GM21723 (cell line): ENCODE data around the gene HNRNPAB.

ENCODE experiments used
- ATAC-seq: cut with Tn5 transposase; IDR thresholded peaks from one replicate; pipeline ENCODE4 v1.9.1; 2021; ENCODE audit warnings: mild to moderate bottlenecking, moderate library complexity; ENCODE audit not compliant: unreplicated experiment

The HNRNPAB gene

DNA sequence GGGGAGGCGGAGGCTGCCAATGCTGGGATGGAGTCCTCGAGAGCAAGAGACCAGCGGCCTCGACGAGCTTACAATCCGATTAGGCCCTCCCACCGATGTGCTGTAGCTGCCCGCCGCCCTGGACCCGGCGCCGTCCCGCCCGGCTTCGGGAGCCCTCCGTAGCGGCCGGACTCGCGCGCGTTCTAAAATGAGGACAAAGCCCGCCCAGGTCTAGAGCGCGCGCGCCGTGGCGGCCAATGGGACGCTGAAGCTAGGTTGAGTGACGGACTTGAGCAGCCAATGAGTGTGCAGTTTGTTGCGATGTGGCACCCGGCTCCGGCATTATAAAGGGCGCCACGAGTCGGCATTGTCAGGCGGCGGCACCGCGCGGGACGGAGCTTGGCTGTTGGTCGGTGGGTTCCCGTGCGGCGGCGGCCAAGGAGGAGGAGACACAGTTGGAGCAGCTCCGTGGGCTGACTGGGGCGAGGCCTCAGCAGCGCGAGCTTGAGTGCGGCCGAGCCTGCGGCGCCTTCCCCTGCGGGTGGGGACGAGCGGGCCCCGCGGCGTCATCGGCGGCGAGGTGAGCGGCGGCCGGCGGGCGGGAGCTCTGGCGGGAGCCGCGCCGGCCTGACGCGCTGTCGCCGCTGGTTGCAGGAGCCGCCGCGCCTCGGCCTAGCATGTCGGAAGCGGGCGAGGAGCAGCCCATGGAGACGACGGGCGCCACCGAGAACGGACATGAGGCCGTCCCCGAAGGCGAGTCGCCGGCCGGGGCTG lies at the start of gene HNRNPAB:
HNRNPAB (plus strand) TSS at position 352 of the 753 bp plus-strand sequence; CDS start at position 657, 305 bp downstream.
- ATAC-seq: peak; percentile 78

DNA sequence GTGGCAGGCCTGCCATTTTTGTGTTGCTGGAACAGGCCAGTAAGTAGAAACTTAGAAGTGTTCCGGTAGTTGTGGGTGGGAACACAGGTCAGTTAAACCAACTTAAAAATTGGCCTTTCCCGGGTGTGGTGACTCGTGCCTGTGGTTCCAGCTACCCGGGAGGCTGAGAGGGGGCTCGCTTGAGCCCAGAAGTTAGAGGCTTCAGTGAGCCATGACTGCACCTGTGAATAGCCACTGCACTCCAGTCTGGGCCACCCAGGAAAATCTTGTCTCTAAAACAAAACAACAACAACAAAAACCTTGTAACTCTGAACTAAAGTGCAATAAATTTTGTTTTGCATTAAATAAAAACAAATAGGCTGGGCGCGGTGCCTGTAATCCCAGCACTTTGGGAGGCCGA lies 49.3 kb upstream of the HNRNPAB start:
- ATAC-seq: no peak

DNA sequence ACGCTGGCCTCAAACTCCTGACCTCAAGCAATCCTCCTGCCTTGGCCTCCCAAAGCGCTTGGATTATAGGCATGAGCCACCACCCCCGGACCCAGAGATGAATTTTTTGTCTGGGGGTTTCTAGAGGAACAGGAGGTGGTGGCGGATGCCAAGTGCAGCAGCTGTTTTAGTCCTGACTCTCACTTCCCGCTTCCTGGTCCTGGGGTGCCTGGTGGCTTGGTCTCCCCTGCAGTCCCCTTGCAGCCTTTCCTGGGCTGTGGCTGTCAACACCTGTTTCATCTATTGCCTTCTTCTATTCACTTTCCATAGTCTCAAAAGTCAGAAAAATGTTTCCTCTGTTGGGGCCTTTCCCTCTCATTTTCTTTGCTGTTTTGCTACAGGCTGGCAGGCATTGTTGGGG lies 44.2 kb upstream of the HNRNPAB start:
- ATAC-seq: no peak

DNA sequence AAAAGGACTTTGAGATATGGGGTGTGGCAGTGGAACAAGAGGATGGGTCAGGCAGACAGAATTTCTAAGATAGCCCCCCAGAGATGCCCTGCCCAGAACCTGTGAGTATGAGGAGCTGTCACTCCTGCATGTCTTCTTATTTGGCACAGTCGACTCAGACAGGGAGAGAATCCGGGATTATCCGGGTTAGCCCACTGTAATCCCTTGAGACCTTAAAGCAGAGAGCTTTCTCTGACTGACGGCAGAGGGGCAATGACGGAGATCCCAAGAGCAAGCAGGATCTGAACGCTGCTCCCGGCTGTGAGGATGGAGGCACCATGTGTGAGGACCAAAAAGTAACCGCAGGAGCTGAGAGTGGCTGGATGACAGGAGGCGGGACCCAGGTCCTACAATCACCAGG lies 41.9 kb upstream of the HNRNPAB start:
- no peak for ATAC-seq

DNA sequence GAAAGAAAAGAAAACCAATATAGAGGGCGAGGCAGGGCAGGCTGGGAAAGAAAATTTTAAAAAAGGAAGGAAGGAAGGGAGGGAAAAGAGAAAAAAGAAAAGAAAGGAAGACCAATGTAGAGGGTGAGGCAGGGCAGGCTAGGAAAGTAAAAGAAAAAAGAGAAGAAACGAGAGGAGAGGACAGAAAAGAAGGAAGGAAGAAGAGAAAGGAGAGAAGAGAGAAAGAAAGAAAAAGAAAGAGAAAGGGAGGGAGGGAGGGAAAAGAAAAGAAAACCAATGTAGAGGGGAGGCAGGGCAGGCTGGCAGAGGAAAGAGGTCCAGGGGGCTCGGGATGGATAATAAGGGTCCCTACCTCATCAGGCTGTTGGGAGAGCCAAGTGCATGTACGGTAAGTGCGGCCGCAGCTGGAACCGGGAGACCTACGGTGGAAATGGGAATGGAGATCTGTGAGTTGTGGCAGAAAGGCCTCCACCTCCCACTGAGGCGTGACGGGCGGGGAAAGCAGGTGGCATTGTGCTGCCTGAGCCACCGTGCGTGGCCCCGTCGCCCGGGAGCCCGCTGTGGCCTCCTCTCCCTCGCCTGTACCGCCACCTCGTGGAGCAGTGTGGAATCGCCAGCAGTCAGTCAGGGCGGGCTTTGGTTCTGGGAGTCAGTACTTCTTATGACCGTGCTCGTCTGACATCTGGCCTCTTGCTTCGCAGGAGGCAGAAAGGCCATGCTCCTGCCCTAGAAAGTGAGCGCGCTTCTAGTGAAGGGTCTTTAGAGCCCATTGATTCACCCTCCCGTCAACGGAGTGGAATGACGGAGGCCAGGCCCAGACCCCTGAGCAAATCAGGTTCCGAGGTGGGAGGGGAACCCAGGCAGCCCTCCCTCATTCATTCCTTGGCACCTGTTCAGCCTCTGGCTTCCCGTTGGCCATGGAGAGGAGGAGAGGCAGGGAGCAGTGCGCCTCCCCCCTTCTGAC lies 40.3 kb upstream of the HNRNPAB start:
- ATAC-seq: peak; percentile 93

DNA sequence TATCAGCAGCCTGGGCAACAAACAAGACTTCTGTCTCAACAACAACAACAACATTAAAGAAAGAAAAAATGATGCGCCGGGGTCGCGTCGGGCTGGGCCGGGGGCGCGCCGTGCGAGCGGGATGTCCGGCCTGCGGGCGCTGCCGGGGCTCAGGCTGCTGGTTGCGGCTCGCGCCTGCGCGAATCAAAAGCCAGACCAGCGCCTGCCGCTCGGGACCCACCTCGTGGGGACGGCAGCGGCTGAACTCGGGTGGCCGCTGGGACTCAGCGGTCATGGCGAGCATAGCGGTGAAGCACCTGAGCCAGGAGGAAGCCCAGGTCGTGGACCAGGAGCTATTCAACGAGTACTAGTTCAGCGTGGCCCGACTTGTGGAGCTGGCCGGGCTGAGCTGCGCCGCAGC lies 38.8 kb upstream of the HNRNPAB start:
- no peak for ATAC-seq

DNA sequence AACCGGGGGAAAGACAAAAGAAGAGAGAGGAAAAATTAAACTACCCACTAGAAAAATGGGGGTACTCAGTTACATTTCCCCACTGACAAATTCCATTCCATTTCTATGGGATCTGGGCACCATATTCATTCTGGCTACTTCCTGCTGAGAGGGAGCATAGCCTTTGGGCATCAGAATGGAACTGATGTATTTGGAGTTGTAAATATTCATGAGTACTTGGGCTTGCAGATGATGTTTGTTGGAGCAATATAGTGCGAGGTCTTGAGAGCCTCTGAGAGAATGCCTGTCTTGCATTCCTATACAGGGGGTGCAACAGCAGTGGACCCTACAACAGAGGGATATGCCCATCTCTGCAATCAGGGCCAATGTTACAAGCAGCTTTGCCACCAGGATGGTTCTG lies 33.9 kb upstream of the HNRNPAB start:
- ATAC-seq: no peak

DNA sequence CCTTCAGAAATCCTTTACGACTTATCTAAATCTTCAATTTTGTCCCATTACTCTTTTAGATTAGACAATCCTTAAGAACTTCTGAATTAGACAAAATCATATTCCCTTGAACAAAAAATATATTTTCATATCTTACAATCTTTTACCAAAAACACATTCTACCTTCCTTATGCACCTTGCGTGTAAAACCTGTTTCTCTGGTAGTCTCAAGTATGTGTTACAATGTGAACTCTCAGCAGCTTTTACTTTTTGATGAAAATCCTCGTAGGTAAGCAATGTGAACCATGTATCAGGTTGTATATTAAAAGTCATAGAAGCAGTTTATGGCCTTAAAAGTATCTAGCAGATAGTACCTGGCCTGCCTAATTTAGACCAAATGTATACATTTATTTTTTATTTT lies 29.9 kb upstream of the HNRNPAB start:
- no peak for ATAC-seq

DNA sequence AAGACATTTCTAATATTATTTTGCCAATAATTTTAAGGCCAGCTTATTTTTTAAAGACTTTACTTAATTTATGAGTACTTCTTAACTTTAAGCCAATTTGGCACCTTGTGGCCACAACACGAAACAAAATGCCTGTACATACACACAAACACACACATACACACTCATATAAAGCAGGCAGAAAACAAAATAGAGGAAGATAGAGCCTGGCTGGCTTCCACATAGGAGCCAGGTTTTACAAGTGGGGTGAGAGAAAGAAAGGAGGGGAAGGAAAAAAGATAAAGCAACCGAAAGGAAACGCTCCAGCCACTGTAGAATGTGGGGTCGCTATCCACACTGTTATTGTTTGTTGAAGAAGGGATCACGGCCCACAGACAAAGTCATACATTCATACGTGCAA lies 27.5 kb upstream of the HNRNPAB start:
- ATAC-seq: no peak

DNA sequence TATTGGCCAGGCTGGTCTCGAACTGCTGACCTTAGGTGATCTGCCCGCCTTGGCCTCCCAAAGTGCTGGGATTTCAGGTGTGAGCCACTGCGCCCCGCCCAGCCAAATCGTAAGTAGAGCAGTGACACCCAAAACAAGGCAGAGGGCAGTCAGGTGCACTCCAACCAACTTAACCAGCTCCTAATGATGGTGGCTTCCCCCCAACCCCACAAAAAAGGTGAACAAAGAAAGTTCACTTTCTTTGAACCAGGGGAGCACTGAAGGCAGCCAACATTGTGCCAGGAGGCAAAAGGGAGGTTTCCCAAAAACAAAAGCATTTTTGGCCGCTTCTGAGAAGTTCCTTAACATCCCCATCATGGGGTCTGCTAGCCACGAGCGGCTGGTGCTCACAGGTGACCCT lies 26.8 kb upstream of the HNRNPAB start:
- ATAC-seq: no peak

DNA sequence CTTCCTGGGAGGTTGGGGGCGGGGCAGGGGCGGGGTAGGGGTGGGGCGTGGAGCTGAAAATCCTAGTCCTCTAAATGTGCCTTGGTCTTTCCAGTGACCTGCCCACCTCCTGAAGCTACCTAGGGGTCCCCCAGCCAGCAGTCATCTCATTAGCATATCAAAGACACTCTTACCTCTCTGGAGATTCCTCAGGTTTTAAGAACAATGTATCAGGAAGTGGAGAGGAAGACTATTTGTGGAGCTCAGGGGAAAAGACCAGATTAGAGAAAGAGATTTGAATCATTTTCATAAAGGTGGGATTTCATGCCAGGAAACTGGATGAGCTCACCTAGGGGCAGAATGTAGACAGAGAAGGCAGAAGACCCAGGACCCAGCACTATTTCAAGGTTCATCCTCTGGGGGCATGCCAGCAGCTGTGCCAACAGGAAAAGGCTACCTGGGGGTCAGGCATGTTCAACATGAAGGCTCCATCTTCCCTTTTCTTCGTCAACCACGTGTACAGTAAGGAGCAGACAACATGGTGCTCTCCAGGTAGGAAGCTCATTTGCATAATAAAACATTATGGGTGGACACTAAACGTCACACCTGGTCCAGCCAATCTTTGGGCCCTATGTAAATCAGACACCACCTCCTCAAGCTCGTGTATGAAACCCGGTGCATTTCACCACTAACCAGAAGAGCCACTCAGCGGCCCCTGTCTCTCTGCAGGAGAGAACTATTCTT lies 24.0 kb upstream of the HNRNPAB start:
- no peak for ATAC-seq

DNA sequence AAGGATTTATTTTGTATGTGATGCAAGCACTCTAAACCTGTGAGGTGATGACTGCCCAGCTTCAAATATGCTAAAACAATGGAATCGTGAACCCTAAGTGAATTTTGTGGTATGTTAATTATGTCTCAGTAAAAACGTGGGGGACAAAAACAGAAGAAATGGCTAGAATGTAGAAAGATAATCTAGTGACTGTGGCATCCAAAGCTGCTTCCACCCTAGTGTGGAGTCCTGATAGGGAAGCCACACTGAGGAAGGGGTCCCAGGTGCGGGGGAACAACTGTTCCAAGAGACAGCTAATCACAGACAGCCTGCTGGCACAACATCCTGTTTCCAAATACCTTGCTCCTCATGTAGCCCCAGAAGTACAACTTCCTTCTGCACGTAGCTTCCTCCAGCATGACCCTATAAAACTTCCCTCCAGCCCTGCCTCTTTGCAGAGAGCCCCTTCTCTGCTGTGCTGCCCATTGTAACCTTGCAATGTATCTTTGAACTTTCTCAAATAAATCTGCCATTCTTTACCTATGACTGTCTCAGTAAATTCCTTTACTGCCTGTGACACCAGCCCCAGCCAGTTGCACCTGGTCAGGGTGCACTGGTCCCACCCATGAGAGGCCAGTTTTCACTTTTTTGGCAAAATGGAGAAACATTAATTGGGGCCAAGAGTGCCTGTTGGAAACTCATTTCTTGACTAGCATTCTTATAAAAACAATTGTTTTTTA lies 22.0 kb upstream of the HNRNPAB start:
- ATAC-seq: no peak

DNA sequence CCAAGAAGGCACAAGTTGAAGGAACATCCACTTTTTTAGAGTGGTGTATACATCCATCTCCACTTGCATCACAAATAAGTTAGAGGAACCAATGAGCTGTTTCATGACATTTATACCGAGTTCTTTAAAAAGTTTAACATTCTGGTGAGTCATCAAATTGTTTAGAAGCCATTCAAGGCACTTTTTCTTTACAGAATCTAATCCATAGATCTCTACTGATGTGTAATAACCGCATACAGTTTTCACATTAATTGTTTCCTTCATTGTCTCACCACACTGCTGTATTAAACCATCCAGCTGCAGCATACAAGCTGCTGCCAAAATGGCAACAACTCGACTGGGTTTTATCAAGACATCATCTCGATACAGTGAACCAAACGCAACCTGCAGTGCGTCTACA lies 17.9 kb upstream of the HNRNPAB start:
- no peak for ATAC-seq

DNA sequence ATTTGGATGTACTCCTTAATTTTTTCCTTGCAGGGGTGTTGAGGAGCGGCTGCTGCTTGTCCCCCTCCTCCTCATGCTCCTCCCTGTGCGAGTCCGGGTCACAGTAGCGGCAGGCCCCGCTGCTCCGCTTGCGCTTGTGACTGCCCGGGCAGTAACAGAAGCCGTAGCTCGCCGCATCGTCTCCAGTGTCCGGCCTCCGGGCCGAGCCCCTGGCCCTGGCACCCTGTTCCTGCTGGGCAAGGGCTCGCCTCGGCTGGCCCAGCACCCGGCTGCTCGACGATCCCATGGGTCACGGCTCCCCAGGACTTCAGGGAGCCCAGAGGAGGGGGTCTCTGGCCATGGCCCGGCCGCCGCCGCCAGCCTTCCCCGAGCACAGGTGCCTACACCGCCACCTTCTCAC lies 17.3 kb upstream of the HNRNPAB start, which contains the start of gene GMCL2:
GMCL2 (minus strand) TSS at position 358 of the 400 bp plus-strand sequence; CDS start at position 286, 72 bp downstream.
- no peak for ATAC-seq

DNA sequence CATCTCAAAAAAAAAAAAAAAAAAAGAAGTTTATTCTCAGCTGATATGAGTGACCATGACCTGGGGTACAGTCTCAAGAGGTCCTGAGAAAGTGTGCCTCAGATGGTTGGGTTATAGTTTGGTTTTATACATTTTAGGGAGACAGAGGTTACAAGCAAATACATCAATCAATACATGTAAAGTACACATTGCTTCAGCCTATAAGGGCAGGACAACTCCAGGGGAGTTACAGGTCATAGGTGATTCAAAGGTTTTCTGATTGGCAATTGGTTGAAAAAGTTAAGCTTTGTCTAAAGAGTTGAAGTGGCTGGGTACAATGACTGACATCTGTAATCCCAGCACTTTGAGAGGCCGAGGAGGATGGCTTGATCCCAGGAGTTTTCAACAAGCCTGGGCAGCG lies 14.9 kb upstream of the HNRNPAB start:
- no peak for ATAC-seq

DNA sequence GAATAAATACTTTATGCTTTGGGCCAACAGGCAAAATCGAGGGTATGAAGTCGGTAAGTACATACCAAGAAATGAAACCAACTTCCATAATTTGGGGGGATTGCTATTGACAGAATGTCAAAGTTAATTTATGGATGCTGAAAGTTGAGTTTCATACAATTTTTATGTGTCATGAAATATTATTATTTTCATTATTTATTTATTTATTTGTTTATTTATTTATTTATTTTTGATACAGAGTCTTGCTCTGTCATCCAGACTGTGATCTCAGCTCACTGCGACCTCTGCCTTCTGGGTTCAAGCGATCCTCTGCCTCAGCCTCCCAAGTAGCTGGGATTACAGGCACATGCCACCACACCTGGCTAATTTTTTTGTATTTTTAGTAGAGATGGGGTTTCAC lies 12.7 kb upstream of the HNRNPAB start:
- ATAC-seq: no peak

DNA sequence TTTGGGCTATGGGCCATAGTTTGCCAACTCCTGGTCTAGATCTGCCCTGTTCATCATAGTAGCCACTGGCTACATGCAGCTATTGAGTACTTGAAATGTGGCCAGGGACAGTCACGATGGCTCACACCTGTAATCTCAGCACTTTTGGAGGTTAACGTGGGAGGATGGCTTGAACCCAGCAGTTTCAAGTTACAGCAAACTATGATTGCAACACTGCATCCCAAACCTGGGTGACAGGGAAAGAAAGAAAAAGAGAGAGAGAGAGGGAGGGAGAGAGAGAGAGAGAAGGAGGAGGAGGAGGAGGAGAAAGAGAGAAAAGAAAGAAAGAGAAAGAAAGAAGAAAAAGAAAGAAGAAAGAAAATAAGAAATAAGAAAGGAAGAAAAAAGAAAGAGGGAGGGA lies 12.1 kb upstream of the HNRNPAB start:
- no peak for ATAC-seq

DNA sequence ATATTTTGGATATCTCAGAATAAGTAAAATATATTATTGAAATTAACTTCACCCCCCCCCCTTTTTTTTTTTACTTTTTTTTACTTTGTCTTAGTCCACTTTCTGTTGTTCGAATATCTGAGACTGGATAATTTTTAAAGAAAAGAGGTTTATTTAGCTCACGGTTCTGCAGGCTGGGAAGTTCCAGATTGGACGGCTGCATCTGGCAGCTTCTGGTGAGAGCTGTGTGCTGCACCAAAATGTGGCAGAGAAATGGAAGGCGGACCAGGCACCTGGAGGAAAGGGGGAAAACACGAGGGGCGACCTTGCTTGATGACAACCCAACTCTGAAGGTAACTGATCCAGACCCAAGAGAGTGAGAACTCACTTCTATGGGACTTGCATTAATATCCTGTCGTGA lies 11.5 kb upstream of the HNRNPAB start:
- no peak for ATAC-seq

DNA sequence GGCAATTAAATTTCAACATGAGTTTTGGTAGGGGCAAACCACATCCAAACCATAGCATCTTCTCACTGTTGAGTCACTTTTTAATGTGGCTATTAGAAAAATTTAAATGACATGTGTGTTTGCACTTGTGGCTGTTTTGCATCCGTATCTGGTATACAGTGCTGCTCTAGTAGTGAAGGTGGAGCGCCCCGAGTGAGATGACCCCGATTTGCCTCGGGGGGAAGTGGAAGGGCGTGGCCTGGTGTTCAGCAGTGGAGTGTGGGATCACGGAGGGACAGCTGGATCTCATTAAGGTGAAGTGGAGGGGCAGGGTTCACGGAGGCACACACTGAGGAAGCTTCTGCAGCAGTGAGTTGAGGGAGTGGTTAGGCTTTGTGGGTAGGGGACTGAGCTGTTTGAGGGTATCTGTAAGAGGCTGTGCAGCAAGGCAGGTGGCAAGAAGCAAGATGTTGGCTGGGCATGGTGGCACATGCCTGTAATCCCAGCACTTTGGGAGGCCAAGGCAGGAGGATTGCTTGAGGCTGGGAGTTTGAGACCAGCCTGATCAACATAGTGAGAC lies 11.0 kb upstream of the HNRNPAB start:
- ATAC-seq: no peak

DNA sequence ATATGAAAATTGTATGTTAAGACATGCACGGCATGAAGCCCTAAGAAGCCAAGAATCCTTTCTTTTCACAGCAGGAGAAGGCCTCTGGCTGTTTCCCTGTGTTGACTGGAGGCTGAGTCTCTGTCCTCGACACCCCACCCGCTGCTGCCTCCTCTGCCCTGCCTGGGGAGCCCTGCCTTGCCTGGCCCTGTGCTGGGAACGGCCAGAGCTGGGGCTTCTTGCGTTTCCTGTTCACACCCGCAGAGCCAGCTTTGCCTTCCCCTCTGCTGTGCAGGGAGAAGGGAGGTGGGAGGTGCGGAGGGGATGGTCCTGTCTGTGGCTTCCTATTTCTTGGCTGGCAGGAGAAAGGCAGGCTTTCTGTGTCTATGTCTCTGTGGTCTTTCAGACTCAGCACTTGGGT lies 10.3 kb upstream of the HNRNPAB start:
- ATAC-seq: no peak
